Measurements from ENCODE around the gene PRKCH.

DNA sequence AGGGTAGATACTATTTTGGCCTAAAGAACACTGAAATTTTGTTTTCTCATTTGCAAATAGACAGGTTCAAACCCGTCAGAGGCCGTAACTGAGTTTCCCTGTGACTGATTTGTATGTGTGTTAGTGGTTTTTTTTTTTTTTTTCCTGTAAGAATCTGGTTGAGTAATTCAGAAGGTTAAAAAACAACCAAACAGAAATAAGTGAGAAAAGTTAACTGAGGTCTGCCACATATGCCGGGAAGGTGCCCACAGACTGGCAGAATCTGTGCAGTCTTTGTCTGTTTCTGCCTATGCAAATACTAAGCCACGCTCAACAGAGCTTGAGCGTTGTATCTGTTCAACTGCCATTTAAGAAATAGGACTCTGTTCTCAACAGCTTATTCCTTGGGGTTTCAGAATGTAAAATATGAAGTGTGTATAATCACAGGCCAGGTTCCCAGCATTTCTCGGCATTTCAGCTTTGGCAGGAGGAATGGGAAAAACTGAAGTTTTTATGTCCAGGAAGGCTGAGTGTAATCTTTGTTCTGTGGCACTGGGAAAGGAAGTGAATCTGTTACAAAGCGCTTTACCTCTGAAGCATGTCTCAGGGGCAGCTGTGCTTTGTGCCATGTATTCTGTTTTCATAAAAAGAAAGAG, 181.9 kb downstream of the PRKCH start:
- TF ChIP-seq, protein P1, sequence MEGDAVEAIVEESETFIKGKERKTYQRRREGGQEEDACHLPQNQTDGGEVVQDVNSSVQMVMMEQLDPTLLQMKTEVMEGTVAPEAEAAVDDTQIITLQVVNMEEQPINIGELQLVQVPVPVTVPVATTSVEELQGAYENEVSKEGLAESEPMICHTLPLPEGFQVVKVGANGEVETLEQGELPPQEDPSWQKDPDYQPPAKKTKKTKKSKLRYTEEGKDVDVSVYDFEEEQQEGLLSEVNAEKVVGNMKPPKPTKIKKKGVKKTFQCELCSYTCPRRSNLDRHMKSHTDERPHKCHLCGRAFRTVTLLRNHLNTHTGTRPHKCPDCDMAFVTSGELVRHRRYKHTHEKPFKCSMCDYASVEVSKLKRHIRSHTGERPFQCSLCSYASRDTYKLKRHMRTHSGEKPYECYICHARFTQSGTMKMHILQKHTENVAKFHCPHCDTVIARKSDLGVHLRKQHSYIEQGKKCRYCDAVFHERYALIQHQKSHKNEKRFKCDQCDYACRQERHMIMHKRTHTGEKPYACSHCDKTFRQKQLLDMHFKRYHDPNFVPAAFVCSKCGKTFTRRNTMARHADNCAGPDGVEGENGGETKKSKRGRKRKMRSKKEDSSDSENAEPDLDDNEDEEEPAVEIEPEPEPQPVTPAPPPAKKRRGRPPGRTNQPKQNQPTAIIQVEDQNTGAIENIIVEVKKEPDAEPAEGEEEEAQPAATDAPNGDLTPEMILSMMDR (IDR thresholded peaks at IDR 0.05), result no peak
- no peak for TF ChIP-seq EP300 (IDR thresholded peaks at IDR 0.05)
